DND-41 (cell line): ENCODE measurements around the gene ZNF574.

Experiments
- ATAC-seq: fragments of 200-7000 bp; cut with Tn5 transposase; 3 replicates; pipeline ENCODE4 v1.9.1; 2021; ENCODE audit warnings: low read depth; ENCODE audit not compliant: insufficient read depth
- DNase-seq: peaks from one replicate; pipeline ENCODE4 v3.0.0-alpha.2; 2020
- H2AFZ ChIP-seq: 2 replicates; pipeline ENCODE4 v1.6.0; 2012; ENCODE audit warnings: low read depth, low read length
- H3K27ac ChIP-seq: 2 replicates; pipeline ENCODE4 v1.5.1; 2012; ENCODE audit warnings: low read length, inconsistent platforms
- H3K27me3 ChIP-seq: fragments of 200-600 bp; sonication (generic); 2 replicates; pipeline ENCODE4 v1.6.0; 2012; ENCODE audit warnings: low read length, mild to moderate bottlenecking, inconsistent platforms; ENCODE audit not compliant: insufficient read depth, poor library complexity
- H3K36me3 ChIP-seq: 2 replicates; pipeline ENCODE4 v1.5.1; 2012; ENCODE audit warnings: low read length, inconsistent platforms; ENCODE audit not compliant: insufficient read depth
- H3K4me1 ChIP-seq: 2 replicates; pipeline ENCODE4 v1.5.1; 2012; ENCODE audit warnings: mild to moderate bottlenecking, low read length; ENCODE audit not compliant: insufficient read depth
- H3K4me2 ChIP-seq: 2 replicates; pipeline ENCODE4 v1.6.0; 2012; ENCODE audit warnings: mild to moderate bottlenecking, moderate library complexity, low read length, inconsistent platforms; ENCODE audit not compliant: insufficient read depth
- H3K4me3 ChIP-seq, 2 experiments: fragments of 200-600 bp in 1 of 2; shearing (Covaris generic) in 1 of 2; 2 replicates each; pipeline ENCODE4 v1.5.1; 2012 to 2016; ENCODE audit warnings: inconsistent platforms in 2 of 2, low read length in 2 of 2, mild to moderate bottlenecking in 2 of 2, low read depth in 1 of 2, moderate library complexity in 1 of 2
- H3K79me2 ChIP-seq: 2 replicates; pipeline ENCODE4 v1.6.0; 2012; ENCODE audit warnings: low read length, inconsistent platforms; ENCODE audit not compliant: insufficient read depth
- H3K9ac ChIP-seq: 2 replicates; pipeline ENCODE4 v1.6.0; 2012; ENCODE audit warnings: low read depth, mild to moderate bottlenecking, inconsistent platforms, low read length, moderate library complexity
- H3K9me3 ChIP-seq: 2 replicates; pipeline ENCODE4 v1.5.1; 2012; ENCODE audit warnings: low read length, moderate library complexity, mild to moderate bottlenecking, inconsistent platforms; ENCODE audit not compliant: insufficient read depth, severe bottlenecking
- H4K20me1 ChIP-seq: 2 replicates; pipeline ENCODE4 v1.6.0; 2012; ENCODE audit warnings: low read length; ENCODE audit not compliant: insufficient read depth
- CTCF ChIP-seq: IDR thresholded peaks from 2 replicates; pipeline ENCODE4 v1.5.1; 2012; ENCODE audit warnings: borderline replicate concordance, low read length, moderate library complexity, mild to moderate bottlenecking; ENCODE audit not compliant: poor library complexity, severe bottlenecking; ENCODE audit errors: extremely low read depth
- EZH2 ChIP-seq: IDR thresholded peaks from 3 replicates; pipeline ENCODE4 v1.6.1; 2012; ENCODE audit warnings: borderline replicate concordance, low read depth, mild to moderate bottlenecking, moderate library complexity, low read length, inconsistent platforms; ENCODE audit not compliant: severe bottlenecking

The ZNF574 gene

GRCh38 chr19:42088471-42089190 lies 12.7 kb downstream of the ZNF574 start:
- DNase-seq (no peak), ATAC-seq (no peak)
- Histone ChIP-seq H3K4me2 (no peak overlapping the region), H3K36me3 (no peaks in the 10 kb centered on the region), H3K4me3 (no peak overlapping the region), H3K27me3 (no peaks in the 10 kb centered on the region), H3K79me2 (no peaks in the 10 kb centered on the region), H3K4me1 (peaks cover 8% of the 10 kb centered on the region; the same call in 1 of the 2 replicates), H3K9ac (no peak overlapping the region), H4K20me1 (peaks cover 1% of the 10 kb centered on the region; the same call in 1 of the 2 replicates), H2AFZ (no peak overlapping the region), H3K9me3 (no peaks in the 10 kb centered on the region), H3K27ac (no peak overlapping the region)
- TF ChIP-seq CTCF (no peak), EZH2 (no peak)

- no peak overlapping the region for H3K4me3 ChIP-seq
- H4K20me1 ChIP-seq: no peaks in the 10 kb centered on the region
Measured at GRCh38 chr19:42089191-42089750, 13.3 kb downstream of the ZNF574 start.

GRCh38 chr19:42089772-42090171 lies 13.8 kb downstream of the ZNF574 start:
- Histone ChIP-seq H3K79me2 (no peaks in the 10 kb centered on the region), H3K9me3 (no peaks in the 10 kb centered on the region), H2AFZ (no peak overlapping the region), H4K20me1 (no peaks in the 10 kb centered on the region), H3K9ac (no peak overlapping the region), H3K4me1 (peaks cover 8% of the 10 kb centered on the region; the same call in 1 of the 2 replicates), H3K36me3 (no peaks in the 10 kb centered on the region), H3K27ac (no peak overlapping the region), H3K27me3 (no peaks in the 10 kb centered on the region), H3K4me2 (no peak overlapping the region), H3K4me3 (no peak overlapping the region)
- DNase-seq: no peak
- TF ChIP-seq CTCF: no peak
- TF ChIP-seq EZH2: no peak
- no peak for ATAC-seq

More at GRCh38 chr19:42089191-42089750, 13.3 kb downstream of the ZNF574 start:
- Histone ChIP-seq H3K9ac (no peak overlapping the region), H3K36me3 (no peaks in the 10 kb centered on the region), H3K4me2 (no peak overlapping the region), H3K27ac (no peak overlapping the region), H3K9me3 (no peaks in the 10 kb centered on the region), H3K4me1 (peaks cover 8% of the 10 kb centered on the region; the same call in 1 of the 2 replicates), H3K27me3 (no peaks in the 10 kb centered on the region), H3K79me2 (no peaks in the 10 kb centered on the region), H2AFZ (no peak overlapping the region)
- TF ChIP-seq CTCF: no peak
- TF ChIP-seq EZH2: no peak
- ATAC-seq: no peak
- DNase-seq: no peak
